Upper lobe of left lung (tissue), 4 donors: ENCODE results near the gene BMS1.

Experiments
- CTCF ChIP-seq, 6 experiments: fragments of 450-650 bp in 4 of 6; fragments of 200-600 bp in 2 of 6; sonication (generic) in 2 of 6; IDR thresholded peaks; one replicate each; pipeline ENCODE4 v1.5.1; 2016 to 2019; ENCODE audit warnings: antibody characterized with exemption in 6 of 6
- EP300 ChIP-seq, 4 donors: sonication (generic); formaldehyde crosslinking; IDR thresholded peaks; one replicate each; pipeline ENCODE4 v1.5.1; 2017; ENCODE audit warnings: antibody characterized with exemption in 4 of 4, control low read depth in 2 of 4
- POLR2A ChIP-seq, 4 donors: fragments of 450-650 bp; IDR thresholded peaks; one replicate each; pipeline ENCODE4 v1.5.1; 2016 to 2017; ENCODE audit warnings: antibody characterized with exemption in 4 of 4, mild to moderate bottlenecking in 2 of 4
- POLR2AphosphoS5 ChIP-seq, 2 donors: sonication (generic); formaldehyde crosslinking; IDR thresholded peaks; one replicate each; pipeline ENCODE4 v1.5.1; 2017; ENCODE audit warnings: antibody characterized with exemption in 2 of 2

GRCh38 chr10:42755556-42756093, 27.0 kb upstream of the BMS1 start:
- TF ChIP-seq CTCF (IDR thresholded peaks at IDR 0.05): peak in 1 of 6 experiments; percentile 5
- TF ChIP-seq POLR2AphosphoS5 (IDR thresholded peaks at IDR 0.05): no peak
- no peak for TF ChIP-seq POLR2A (IDR thresholded peaks at IDR 0.05)
- no peak for TF ChIP-seq EP300 (IDR thresholded peaks at IDR 0.05)
